Activated CD8-positive, alpha-beta memory T cell treated with anti-CD3 and anti-CD28 coated beads for 4 hours (primary cell): ENCODE measurements around the gene CATSPER4.

Experiments used
- DNase-seq, 2 donors: peaks; one replicate each; pipeline ENCODE4 v3.0.0-alpha.2; 2020; ENCODE audit warnings: low read depth in 2 of 2

The CATSPER4 gene

DNA sequence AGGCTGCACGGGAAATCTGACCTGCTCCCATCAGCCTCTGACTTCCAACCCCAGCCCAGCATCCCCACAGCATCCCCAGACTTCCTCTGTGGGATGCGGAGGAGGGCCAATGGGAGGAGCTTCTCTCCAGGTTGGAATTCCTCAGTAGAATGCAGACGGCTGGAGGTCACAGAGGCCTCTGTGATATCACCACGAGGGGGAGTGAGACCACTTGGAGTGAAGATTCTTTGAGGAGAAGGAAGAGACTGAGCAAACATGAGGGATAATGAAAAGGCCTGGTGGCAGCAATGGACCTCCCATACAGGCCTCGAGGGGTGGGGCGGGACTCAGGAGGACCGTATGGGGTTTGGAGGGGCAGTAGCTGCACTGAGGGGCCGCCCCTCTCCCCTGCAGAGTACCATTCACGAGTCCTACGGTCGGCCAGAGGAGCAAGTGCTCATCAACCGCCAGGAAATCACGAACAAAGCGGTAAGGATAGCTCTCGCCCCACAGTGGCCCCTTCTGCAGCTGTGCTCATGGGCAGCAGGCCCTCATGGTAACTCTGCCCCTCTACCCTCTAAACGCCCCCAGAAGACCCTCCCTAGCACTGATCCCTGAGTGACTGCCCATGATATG is at the start of gene CATSPER4:
Gene CATSPER4 (plus strand): TSS at position 230 of the 615 bp plus-strand sequence. CDS start 26 bp downstream, at position 256.
- DNase-seq: no peak

DNA sequence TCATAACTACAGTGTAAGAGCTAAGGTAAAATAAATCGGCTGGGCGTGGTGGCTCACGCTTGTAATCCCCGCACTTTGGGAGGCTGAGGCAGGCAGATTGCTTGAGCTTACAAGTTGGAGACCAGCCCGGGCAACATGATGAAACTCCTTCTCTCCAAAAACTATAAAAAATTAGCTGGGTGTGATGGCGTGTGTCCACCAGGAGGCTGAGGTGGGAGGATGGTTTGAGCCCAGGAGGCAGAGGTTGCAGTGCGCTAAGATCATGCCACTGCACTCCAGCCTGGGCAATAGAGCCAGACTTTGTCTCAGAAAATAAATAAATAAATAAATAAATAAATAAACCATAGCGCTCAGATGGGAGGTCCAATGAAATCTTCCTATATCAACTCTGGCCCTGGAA is 48.2 kb upstream of the CATSPER4 start:
- no peak for DNase-seq

DNA sequence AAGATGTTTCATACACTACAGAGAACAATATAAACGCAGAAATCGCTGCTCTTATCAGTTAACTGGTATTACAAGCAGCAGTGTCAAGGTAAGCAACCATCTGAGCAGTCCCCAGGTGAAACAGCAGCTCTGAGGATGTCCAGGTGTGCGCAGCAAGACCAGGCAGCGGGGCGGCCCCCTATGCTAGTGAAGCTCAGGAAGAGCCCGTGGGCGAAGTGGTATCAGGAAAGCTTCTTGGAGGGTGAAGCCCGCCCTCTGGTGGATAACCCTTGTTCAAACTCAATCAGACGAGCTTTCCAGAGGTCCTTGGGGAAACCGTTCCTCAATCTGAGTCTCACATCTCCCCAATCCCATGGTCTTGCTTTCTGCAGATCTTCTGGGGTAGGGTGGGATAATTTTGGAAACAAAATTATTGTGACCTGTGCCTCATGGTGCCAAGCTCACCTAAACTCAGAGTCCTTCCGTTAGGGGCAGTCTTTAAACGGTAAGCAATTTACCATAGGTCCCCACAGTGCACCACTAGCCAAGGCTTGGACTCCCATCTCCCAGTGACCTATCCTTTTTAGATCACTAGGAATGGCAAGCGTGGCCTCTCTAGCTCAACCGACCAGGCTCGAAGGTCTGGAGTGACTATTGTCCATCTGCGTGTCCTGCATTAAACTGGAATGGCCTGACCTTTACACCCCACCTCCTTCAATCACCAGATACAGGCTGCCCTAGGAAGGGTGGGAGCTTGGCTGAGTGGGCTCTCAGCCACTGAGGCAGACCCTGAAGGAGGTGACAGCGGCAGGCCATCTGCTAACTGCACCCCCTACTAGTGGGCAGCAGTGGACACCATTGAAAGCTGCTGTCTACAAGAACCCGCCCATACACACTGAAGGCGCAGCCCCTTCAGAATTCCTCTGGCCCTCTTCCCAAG is 45.1 kb upstream of the CATSPER4 start:
- DNase-seq: peak; percentile 55 to 63

DNA sequence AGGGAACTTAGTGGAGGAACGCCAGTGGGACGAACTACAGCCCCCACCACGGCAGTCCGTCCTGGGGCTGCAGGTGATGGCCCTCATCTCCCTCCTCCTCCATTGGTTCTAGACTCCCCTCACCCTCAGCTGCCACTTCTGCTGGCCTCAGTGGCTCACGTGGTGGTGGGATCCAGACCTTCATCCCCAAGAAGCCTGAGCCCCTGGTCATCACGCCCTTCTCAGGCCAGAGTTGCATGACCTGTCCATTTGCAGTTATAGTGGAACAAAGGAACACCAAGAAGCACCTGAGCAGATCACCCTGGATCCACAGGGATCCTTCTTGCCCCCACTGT is 44.5 kb upstream of the CATSPER4 start:
- DNase-seq: no peak

DNA sequence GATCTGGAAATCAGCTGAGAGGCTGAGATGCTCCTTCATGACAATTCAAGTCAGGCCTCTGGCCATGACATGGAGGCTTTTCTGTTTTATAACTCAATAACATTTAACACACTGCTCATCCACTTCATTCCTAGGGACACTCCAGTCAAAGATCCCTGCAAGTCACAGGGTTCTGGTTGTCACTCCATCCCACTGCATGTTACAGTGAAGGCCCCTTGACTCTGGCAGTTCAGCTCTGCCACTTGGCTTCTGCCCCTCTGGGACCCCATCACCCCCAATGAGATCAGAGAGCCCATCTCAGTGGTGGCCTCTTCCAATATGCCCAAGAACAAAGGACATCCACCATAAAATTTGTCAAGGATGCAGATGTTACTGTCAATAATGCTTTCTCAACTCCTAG is 41.5 kb upstream of the CATSPER4 start:
- no peak for DNase-seq

DNA sequence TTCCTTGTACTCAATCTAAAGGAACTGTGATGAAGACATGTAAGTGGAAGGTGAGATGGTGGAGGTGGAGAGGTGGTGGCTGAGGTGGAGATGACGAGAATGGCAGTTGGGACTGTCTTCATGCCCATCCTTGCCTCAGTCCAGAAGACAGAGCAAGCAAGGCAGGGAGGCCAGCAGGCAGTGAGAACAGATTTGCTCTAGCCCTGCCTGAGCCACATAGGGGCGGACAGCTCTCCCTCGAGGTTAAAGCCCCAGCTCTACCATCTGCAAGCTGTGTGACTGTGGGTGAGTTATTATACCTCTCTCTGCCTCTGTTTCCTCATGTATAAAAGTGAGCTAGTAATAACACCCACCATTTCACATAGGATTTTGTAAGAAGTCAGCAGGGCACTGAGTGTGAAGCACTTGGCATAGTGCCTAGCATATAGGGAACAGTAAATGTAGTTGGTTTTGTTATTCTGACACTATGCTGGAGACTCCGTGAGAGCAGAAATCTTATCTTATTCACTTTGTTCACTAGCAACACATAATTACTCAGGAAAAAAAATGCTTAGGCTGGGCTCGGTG is 36.4 kb upstream of the CATSPER4 start:
- no peak for DNase-seq

DNA sequence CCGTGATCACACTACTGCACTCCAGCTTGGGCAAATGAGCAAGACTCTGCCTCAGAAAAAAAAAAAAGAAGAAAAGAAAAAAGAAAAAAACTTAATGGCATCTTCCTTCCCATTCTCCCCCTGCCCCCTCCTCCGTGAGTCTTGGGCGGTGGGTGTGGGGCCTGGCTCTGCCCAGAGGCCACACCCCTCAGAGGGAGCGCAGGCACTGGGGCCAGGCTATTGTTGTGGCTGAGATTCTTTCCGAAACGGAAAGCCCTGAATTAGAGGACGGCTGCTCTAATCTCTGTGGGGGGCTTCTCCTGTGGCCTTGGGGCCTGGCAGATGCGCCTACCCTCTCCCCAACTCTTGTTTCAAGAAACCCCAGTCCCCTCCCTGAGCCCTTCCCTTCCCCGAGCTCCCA is 35.7 kb upstream of the CATSPER4 start:
- no peak for DNase-seq

DNA sequence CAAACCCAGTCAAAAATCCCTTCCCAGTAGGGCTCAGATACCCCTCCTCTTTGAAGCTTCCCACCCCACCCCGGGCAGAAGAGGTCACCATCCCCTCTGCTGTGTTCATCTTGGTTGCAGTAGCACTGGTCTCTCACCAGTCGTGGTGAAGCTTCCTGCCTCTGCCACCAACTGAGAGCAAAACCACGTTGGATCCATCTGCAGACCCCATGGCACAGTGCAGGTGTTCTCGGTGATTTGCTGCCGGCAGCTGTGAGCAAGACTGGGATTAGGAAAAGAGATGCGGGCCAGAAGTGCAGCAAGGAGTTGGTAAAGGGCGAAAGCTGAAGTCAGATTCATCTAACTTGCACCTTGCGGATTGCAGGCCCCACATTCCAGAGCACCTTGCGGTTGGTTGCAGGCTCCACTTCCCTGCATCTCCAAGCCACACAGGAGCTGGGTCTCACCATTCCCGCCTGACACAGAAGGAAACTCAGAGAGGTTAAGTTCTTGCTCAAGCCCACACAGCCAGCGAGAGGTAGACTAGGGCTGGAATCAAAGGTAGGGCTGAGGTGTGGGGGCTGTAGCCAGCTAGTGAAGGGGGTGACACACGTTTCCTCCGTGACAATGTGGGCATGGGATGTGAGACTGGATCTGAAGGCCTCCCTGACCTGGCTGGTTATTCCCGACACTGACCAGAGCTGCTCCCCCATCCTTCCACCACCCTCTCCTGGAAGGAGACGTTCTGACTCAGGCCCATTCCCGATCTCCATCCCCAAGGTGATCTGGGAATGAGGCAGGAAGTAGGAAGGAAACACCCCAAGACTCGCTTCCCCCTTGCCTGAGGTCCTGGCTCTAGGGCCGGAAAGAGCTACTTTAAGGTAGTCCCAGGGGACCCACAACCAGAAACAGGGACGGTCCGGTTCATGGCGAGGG is 34.8 kb upstream of the CATSPER4 start:
- no peak for DNase-seq

DNA sequence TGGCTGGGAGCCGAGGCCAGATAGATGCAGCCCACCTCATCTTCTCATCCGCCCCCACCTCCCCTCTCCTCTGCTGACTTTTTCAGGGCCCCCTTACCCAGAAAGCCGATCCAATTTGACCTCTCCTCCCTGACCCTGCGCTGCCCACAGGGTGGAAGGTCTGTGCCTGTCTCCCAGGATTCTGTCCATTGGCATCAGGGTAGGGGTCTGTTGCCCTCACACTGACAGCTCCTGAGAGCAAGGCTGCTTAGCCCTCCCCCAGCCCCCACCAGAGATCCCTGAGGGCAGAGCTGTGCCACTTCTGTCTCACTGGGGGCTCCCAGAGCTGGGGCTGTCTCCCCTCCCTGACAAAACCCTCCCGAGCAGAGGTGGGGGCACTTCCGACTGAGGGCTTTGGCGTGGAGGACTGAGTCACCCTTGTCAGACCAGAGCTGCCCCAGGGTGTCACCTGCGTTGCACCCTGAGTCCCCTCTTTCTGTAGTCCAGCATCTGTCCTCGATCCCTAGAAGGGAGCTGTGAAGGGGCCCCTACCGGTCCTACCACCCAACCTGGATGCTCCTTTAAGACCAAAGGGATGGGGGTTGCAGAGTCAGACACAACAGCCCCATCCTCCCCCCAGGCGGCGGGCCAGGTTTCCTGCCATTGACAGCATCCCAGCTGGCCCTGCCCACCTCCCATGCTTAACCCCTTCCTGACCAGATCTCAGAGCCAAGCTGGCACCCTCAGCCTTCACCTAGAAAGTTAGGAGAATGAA is 33.9 kb upstream of the CATSPER4 start:
- DNase-seq: no peak

DNA sequence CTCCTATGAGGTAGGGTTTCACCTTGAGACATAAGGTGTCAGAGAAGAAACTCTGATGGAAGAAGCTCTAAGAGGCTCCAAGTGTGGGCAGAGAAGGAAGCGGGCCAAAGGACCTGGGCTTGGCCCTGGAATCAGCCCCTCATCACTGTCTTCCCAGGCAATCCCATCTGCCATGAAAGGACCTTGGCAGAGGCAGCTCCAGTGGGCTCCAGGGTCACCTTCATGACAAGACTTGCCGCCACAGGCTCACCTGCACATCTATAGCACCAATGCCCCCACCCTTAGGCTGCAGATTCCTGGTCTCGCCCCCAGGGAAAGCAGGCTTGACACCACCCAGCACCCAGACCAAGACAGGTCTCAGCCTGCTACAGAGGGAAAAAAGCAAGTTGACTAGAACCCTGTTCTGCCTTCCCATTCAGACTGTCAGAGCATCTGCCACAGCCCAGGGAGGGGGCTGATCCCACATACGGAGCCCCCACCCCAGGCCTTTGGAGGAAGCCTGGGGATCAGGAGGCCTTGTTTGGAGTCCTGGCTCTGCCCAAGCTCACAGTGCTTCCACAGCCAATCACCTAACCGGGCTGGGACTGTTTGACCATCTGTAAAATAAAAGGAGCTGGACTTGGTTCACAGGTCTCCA is 32.0 kb upstream of the CATSPER4 start:
- DNase-seq: no peak

DNA sequence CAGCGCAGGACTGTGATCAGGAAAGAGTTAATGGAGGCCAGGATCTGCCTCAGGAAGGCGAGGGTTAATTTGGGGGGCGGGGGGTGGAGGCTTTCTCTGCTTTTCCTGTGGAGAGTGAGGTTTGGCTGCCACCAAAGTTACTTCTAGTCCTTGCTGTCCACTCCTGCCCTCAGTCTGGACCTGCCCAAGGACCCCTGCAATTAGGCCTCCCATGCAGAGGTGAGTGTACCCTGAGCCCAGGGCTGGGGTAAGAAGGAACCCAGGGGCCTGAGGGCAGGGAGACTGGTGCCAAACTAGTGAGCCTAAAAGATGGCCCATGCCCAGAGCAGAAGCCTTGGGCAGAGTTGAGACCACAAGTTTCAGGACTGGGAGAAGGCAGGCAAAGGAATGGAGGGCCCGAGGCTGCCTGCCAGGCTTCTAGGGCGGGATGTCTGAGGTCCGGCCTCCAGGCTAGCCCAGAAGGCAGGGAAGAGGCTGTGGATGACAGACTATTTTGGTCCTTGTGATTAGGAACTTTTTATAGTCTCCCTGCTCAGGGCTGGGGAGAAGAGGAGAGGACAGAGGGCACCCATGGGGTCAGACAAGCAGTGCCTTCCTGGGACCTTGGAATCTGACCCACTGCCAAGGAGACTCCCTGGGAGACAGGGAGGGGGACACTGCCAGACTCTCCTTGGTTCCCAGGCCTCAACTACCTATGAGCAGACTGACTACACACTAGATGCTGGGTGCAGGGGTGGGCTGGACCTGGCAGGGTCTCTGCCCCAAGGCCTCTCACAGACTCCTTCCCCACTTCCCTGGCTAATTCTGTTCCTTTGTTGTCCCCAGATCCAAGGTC is 31.3 kb upstream of the CATSPER4 start, which contains the start of gene FAM110D:
Gene FAM110D (plus strand): TSS at position 172 of the 835 bp plus-strand sequence. CDS start 2,213 bp downstream, outside the sequence.
- no peak for DNase-seq

DNA sequence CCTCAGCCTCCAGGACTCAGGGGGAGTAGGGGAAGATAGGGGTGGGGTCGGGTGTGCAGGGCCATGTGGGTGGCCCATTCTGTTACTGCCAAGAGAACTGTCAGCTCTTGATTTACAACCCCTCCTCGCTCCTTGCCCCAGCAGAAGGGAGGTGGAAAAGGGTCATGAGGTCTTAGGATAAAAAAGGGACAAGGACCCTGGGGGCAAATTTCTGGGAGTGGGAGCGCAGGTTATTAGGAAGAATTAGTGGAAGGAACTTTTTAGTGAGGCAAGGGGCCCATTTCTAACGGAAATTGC is 30.7 kb upstream of the CATSPER4 start:
- DNase-seq: no peak

DNA sequence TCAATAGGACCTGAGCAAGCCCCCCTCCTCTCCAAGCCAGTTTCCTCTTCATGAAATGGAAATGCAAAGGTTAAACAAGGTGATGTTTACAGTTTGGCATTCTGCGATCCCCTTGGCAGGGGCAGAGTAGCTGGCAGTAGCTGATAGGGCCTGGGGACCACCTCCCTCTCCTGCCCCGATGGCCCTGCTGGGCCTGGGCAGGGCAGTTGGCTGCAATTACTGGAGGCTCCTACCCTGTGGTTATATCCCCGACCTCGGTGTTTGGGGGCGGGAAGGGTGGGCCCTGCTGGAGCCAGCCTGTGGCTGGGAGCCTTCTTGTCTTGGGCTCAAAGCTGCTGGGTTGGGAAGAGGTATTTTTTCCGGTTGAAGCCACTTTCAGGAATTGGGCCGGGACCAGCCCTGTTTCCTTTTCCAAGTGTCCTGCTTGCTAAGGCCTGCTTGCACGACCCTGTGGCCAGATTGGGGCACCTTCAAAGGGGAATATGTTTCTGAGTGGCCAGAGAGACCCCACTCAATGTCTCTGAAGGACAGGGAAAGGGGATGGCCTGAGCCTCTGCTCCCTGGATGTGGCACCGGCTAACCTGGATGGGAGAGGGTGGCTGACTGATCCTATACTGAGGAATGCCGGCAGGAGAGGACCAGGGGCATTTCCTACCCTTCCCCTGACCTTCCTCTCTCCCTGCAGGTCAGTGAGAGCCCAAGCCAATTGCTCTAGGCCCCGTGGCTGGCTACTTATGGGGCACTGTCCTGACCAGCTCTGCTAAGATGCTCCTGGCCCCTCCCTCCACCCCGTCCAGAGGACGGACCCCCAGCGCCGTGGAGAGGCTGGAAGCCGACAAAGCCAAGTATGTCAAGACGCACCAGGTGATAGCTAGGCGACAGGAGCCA is 29.6 kb upstream of the CATSPER4 start:
- DNase-seq: no peak

DNA sequence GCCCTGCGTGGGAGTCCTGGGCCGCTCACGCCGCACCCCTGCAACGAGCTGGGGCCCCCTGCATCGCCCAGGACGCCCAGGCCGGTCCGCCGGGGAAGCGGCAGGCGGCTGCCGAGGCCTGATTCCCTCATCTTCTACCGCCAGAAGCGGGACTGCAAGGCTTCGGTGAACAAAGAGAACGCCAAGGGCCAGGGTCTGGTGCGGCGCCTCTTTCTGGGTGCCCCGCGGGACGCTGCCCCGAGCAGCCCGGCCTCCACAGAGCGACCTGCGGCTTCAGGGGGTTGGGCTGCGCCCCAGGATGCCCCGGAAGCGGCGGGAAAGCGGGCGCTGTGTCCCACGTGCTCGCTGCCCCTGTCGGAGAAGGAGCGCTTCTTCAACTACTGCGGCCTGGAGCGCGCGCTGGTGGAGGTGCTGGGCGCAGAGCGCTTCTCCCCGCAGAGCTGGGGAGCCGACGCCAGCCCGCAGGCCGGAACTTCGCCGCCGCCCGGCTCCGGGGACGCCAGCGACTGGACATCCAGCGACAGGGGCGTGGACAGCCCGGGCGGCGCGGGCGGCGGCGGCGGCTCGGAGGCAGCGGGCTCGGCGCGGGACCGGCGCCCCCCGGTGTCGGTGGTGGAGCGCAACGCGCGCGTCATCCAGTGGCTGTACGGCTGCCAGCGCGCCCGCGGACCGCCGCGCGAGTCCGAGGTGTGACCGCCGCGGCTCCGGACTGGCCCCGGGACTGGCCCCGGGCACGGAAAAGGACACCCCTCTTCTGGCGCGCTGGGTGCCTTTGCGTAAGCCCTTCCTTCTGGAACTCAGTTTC is 28.8 kb upstream of the CATSPER4 start:
- no peak for DNase-seq

DNA sequence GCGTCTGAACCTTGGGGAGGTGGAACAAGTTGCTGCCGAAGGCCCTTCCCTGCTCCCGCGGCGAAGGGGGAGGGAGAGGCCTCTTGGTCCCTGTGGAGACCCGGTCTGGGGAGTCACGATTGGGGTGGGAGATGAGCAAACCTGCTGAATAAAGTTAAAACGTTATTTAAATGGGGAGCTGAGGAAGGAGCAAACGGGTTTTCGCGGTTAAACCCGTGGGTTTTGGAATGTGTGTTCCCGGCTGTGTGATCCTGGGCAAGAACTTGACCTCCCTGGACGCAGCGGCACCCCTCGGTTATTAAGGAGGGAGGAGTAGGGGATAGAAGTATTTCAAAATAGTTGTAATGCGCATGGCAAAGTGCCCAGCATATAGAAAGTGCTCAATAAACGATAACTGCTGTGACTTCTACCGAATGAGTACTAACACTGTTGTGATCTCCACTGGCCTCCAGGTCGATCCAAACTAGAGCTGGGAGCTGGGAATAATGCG is 28.1 kb upstream of the CATSPER4 start:
- no peak for DNase-seq

DNA sequence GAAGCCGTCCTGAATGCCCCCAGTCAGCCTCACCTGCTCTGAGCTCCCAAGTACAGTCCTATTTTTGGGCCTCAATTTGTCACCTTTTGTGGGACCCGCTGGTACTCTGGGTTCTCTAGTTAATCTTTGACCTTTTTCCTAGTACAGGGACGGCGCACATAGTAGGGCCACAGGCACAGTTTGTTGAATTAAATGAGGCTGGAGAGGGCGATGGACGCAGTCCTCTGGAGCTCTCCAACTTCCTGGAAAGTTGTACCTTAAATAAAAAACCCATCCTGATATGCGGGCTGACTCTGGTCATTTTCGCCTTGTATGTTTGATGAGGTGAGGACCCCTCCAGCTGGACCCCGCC is 26.7 kb upstream of the CATSPER4 start:
- DNase-seq: no peak

DNA sequence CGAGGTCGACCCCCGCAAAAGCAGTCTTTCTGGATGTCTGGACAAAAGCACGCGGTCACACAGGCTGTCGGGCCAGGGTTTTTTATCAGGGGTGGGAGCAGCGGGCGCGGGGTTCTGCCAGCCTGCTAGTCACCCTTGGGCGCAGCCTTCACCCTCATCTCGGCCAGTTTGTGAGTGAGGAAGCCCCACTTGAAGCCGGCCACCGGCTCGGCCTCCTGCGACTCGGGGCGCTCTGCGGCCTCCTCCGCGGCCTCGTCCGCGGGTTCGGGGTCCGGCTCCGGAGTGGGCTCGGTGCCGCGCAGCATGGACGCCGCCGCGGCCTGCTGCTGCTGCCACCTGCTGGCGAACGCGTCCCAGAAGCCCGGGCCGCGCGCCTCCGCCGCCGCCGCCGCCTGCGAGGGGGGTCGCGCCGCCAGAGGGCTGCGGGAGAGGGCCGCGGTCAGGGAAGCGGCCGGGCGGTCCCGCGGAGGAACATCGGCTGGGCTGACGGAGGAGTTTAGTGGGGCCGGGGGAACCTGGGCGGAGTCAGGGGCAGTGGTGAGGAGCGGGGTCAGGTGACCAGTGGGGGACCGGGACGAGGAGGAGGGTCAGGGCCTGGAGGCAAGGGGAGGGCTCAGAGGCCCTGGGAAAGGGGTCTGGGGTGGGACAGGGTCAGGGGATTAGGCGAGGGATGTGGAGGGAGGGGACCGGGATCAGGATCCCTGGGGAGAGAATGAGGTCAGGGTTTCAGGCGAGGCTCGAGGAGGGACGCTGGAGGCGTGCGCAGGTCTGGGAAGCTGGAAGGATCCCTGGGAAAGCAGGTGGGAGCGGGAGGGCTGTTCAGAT is 26.2 kb upstream of the CATSPER4 start:
- DNase-seq: no peak
